ENCODE measurements around the gene KCNIP3. TPM values are rescaled to one million over a fixed set of nuclear protein-coding genes. Genes with fewer than 3 reads are reported as not detected.

Gene KCNIP3
- total RNA-seq, 4 donors from 2014 or later: 0.15 to 7.4 (median 2.3) TPM

- Histone ChIP-seq H3K27me3 (peaks cover 0 to 7% (median 0%) of the 10 kb centered on the region in 4 donors), H3K27ac (no peak overlapping the region), H3K9me3 (no peaks in the 10 kb centered on the region), H3K4me3 (no peak overlapping the region), H3K36me3 (no peaks in the 10 kb centered on the region), H3K4me1 (peaks cover 0 to 3% (median 3%) of the 10 kb centered on the region in 3 donors)
- DNase-seq: no peak
- TF ChIP-seq POLR2A (IDR thresholded peaks at IDR 0.05) (no peak), CTCF (IDR thresholded peaks at IDR 0.05) (no peak)
- WGBS, 2 donors: 93 to 95% methylated on average over 3 to 10 of the region's 13 CpGs
- intact Hi-C loops (cut with DNase I): no loop called here
These were observed 27.9 kb downstream of the KCNIP3 start for GRCh38 chr2:95325026-95325425.

GRCh38 chr2:95325590-95326432 is 28.7 kb downstream of the KCNIP3 start:
- 93% methylated on average over 8 to 10 of the region's 10 CpGs for WGBS, 2 donors
- no peak for TF ChIP-seq POLR2A (IDR thresholded peaks at IDR 0.05)
- TF ChIP-seq CTCF (IDR thresholded peaks at IDR 0.05): no peak
- Histone ChIP-seq H3K4me3 (no peak overlapping the region), H3K9me3 (no peaks in the 10 kb centered on the region), H3K36me3 (no peaks in the 10 kb centered on the region), H3K4me1 (peaks cover 0 to 1% (median 0%) of the 10 kb centered on the region in 3 donors), H3K27ac (no peak overlapping the region), H3K27me3 (peaks cover 0 to 7% (median 0%) of the 10 kb centered on the region in 4 donors)
- DNase-seq: no peak
- intact Hi-C loops (cut with DNase I): no loop called here

GRCh38 chr2:95326433-95327140 is 29.4 kb downstream of the KCNIP3 start:
- TF ChIP-seq POLR2A (IDR thresholded peaks at IDR 0.05) (no peak), CTCF (IDR thresholded peaks at IDR 0.05) (no peak)
- Histone ChIP-seq H3K27ac (no peak overlapping the region), H3K4me1 (peaks cover 0 to 5% (median 0%) of the 10 kb centered on the region in 3 donors), H3K27me3 (peaks cover 0 to 7% (median 0%) of the 10 kb centered on the region in 4 donors), H3K4me3 (no peak overlapping the region), H3K9me3 (no peaks in the 10 kb centered on the region), H3K36me3 (no peaks in the 10 kb centered on the region)
- no peak for DNase-seq
- intact Hi-C loops (cut with DNase I): no loop called here
- WGBS, 2 donors: 73 to 90% methylated on average over 5 to 24 of the region's 30 CpGs

GRCh38 chr2:95327861-95328260 is 30.7 kb downstream of the KCNIP3 start:
- Histone ChIP-seq H3K4me3 (no peak overlapping the region), H3K27ac (no peak overlapping the region), H3K27me3 (peaks cover 0 to 3% (median 0%) of the 10 kb centered on the region in 4 donors), H3K4me1 (peaks cover 0 to 5% (median 0%) of the 10 kb centered on the region in 3 donors), H3K9me3 (no peaks in the 10 kb centered on the region), H3K36me3 (no peaks in the 10 kb centered on the region)
- no peak for DNase-seq
- intact Hi-C loops (cut with DNase I): no loop called here
- 100% methylated on average over 1 of the region's 7 CpGs; no CpG with 5 or more reads in 1 of the 2 donors for WGBS, 2 donors
- TF ChIP-seq POLR2A (IDR thresholded peaks at IDR 0.05): no peak
- no peak for TF ChIP-seq CTCF (IDR thresholded peaks at IDR 0.05)

Measured in esophagus squamous epithelium (tissue), 5 donors.